ENCODE results near the gene HACE1. TPM values are rescaled to one million over a fixed set of nuclear protein-coding genes. Genes with fewer than 3 reads are reported as not detected.

The HACE1 gene
- total and polyA plus RNA-seq, 8 donors, result 10.1 to 27.0 (median 24.0) TPM

DNA sequence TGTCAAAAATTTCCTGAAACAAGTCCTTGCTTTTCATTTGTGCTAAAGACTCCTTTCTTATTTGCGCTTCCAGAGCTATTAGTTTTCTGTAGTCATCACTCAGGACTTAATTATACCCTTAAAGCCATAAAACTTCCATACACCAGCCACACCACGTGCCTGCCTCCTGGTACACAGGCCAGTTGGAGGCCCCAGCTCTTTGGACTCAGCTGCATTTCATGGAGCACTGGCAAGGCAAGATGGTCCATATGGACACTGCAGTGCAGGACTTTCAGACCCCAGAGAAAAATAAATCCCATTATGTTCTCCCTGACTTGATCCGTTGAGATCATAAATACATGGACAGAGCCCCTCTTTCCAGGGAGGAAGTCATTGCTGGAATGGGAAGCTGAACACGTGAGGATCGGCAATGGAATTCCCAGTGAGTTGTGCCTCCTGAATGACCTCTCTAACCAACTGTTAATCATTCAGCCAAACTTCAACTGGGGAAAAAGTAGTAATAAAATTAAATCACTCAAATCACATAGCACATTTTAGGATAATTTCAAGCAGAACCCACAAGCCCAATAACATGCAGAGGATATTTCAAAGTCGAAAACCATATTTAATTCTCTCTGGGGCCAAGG, 173.1 kb downstream of the HACE1 start:
- H3K27ac ChIP-seq, result no peak overlapping the region
- intact Hi-C loops (cut with DNase I), result no loop called here

DNA sequence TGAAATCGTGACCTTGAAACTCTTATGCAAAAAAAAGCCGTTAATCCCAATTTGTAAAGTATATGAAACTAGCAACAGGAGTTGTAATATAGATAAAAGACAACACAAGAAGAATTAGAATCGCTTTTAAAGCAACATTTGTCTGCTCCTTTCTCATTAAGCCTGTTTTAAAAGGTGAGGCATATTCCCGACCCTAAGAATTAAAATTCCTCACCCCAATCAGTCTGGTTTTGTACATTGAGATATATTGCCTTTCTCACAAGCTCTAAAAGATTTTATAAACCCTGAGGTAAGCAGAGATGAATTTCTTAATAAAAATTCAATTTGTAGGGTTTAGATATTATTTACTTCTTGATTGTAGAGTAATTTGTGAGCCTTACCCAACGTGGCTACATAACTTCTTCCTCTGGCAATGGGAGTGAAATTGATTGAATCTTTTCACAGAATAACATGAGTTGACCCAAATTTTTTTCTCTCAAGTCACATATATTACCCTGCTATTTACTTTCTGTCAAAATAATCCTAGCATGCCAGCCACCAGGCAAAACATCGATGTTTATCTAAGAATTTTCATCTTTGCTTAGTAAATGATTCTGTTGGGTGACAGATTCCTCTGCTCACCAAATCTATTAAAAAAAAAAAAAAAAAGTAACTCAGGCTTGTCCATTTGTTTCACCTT, 173.7 kb downstream of the HACE1 start:
- H3K36me3 ChIP-seq, result no peaks in the 10 kb centered on the region
- H3K9me3 ChIP-seq, result peaks cover 0 to 2% of the 10 kb centered on the region in 2 donors
- no peaks in the 10 kb centered on the region for H3K27me3 ChIP-seq
- no peak overlapping the region for H3K4me3 ChIP-seq
- DNase-seq, result no peak
- TF ChIP-seq, protein P1, sequence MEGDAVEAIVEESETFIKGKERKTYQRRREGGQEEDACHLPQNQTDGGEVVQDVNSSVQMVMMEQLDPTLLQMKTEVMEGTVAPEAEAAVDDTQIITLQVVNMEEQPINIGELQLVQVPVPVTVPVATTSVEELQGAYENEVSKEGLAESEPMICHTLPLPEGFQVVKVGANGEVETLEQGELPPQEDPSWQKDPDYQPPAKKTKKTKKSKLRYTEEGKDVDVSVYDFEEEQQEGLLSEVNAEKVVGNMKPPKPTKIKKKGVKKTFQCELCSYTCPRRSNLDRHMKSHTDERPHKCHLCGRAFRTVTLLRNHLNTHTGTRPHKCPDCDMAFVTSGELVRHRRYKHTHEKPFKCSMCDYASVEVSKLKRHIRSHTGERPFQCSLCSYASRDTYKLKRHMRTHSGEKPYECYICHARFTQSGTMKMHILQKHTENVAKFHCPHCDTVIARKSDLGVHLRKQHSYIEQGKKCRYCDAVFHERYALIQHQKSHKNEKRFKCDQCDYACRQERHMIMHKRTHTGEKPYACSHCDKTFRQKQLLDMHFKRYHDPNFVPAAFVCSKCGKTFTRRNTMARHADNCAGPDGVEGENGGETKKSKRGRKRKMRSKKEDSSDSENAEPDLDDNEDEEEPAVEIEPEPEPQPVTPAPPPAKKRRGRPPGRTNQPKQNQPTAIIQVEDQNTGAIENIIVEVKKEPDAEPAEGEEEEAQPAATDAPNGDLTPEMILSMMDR (IDR thresholded peaks at IDR 0.05), result no peak
- peaks cover 0 to 5% of the 10 kb centered on the region in 2 donors for H3K4me1 ChIP-seq
- intact Hi-C loops (cut with DNase I), result no loop called here
- no peak for ATAC-seq
- no peak overlapping the region for H3K27ac ChIP-seq

More for the DNA sequence above, 173.1 kb downstream of the HACE1 start:
- H3K27me3 ChIP-seq, result no peaks in the 10 kb centered on the region
- H3K36me3 ChIP-seq, result no peaks in the 10 kb centered on the region
- H3K9me3 ChIP-seq, result peaks cover 0 to 2% of the 10 kb centered on the region in 2 donors
- ATAC-seq (no peak), DNase-seq (no peak)
- peaks cover 0 to 5% of the 10 kb centered on the region in 2 donors for H3K4me1 ChIP-seq
- no peak overlapping the region for H3K4me3 ChIP-seq
- TF ChIP-seq, protein P1 (IDR thresholded peaks at IDR 0.05), result no peak

DNA sequence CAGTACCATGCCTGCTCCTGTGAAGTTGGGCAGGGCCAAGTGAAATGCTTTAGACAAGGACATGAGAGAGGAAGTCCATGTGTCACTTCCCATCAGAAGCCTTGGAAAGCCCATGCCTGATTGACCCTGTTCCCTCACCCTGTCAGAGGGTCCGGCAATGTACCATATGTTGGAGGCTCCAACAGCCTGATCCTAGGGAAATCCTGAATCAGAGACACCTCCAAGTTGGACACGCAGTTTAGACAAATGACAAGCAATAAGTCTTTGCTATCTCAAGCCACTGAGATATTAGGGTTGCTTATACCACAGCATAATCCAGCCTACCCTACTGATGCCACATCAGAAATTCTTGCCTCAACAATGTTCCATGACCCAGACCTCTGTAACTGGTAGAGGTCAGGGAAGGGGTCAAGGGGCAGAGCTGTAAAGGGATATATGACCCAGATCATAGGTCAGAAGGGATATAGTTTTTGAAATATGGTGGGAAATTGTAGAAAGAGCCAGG, 174.8 kb downstream of the HACE1 start:
- ATAC-seq, result no peak
- intact Hi-C loops (cut with DNase I), result no loop called here
- Histone ChIP-seq H3K9me3 (no peaks in the 10 kb centered on the region), H3K4me3 (no peak overlapping the region), H3K27me3 (no peaks in the 10 kb centered on the region), H3K4me1 (peaks cover 0 to 5% of the 10 kb centered on the region in 2 donors), H3K36me3 (no peaks in the 10 kb centered on the region), H3K27ac (no peak overlapping the region)
- no peak for DNase-seq
- TF ChIP-seq, protein P1 (IDR thresholded peaks at IDR 0.05), result no peak

DNA sequence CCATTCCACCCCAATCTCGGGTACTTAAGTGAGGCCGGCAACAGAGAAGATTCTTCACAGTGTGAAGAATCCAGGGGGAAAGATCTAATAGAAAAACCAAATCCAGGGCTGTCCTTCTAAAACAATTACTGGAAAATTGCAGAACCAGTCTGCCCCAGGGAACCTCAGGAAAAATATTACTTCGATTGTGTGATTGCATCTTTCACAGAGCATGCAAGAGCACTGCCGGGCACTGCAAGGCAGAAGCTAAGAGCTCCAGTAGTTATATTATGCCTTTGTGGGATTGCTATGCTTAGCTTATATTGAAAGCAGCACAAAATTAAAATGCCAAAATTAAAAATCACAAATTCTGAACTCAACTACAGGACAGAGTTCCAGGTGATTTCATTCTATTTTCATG, 175.9 kb downstream of the HACE1 start:
- H3K27ac ChIP-seq, result no peak overlapping the region
- ATAC-seq (no peak), DNase-seq (no peak)
- TF ChIP-seq, protein P1 (IDR thresholded peaks at IDR 0.05), result no peak
- H3K36me3 ChIP-seq, result no peaks in the 10 kb centered on the region
- no peaks in the 10 kb centered on the region for H3K9me3 ChIP-seq
- no peaks in the 10 kb centered on the region for H3K27me3 ChIP-seq
- no peak overlapping the region for H3K4me3 ChIP-seq
- H3K4me1 ChIP-seq, result peaks cover 0 to 5% of the 10 kb centered on the region in 2 donors
- intact Hi-C loops (cut with DNase I), result no loop called here

Measured in left lung (tissue), 10 donors.